H1 (cell line): Measurements from ENCODE around the gene SPTBN4. TPM values are rescaled to one million over a fixed set of nuclear protein-coding genes. Genes with fewer than 3 reads are reported as not detected.
"Not testable (repeated sequence)": the region's sequence is repeated elsewhere in the genome, so short reads cannot be mapped to it uniquely, and the experiment has no call there.

Source experiments
- CTCF ChIA-PET: fragments of 300-600 bp; sonication (Branson Sonifier 250); formaldehyde crosslinking; loops from one replicate; lab custom pipeline; 2021; ENCODE audit not compliant: partially characterized antibody; lab: Charles Lee
- POLR2A ChIA-PET: fragments of 300-600 bp; sonication (Branson Sonifier 250); formaldehyde crosslinking; loops from one replicate; lab custom pipeline; 2021; ENCODE audit warnings: inconsistent platforms; ENCODE audit not compliant: partially characterized antibody; lab: Charles Lee
- DNase-seq, 2 experiments: peaks; one replicate each; pipeline versions ENCODE4 v3.0.0 to v3.0.0-alpha.2; 2010 to 2022; ENCODE audit warnings: low spot score in 2 of 2, low read depth in 1 of 2, mixed read lengths in 1 of 2
- FAIRE-seq: peaks from 2 replicates; lab custom pipeline; 2011; peaks lifted over from hg19 to GRCh38; lab: Jason Lieb, UNC
- H2AFZ ChIP-seq: 2 replicates; pipeline ENCODE4 v1.8.1; 2012; ENCODE audit warnings: low read length, inconsistent platforms
- H2AK5ac ChIP-seq: 2 replicates; pipeline ENCODE4 v1.6.1; 2013; ENCODE audit warnings: low read depth, low read length
- H2BK120ac ChIP-seq: replicated peaks from 2 replicates; pipeline ENCODE3; 2013; ENCODE audit warnings: low read depth, low read length, inconsistent platforms
- H2BK12ac ChIP-seq: 2 replicates; pipeline ENCODE4 v1.6.1; 2013; ENCODE audit warnings: low read depth, low read length
- H2BK15ac ChIP-seq: 2 replicates; pipeline ENCODE4 v1.6.1; 2013; ENCODE audit warnings: low read length
- H2BK20ac ChIP-seq: 2 replicates; pipeline ENCODE4 v1.6.1; 2013; ENCODE audit warnings: low read length
- H2BK5ac ChIP-seq: 2 replicates; pipeline ENCODE4 v1.6.1; 2013; ENCODE audit warnings: low read depth, low read length
- H3K14ac ChIP-seq: 2 replicates; pipeline ENCODE4 v1.6.1; 2013; ENCODE audit warnings: inconsistent platforms; ENCODE audit not compliant: insufficient read length
- H3K18ac ChIP-seq: 2 replicates; pipeline ENCODE4 v1.6.1; 2013; ENCODE audit warnings: low read length; ENCODE audit errors: extremely low read depth
- H3K23ac ChIP-seq: 2 replicates; pipeline ENCODE4 v1.6.1; 2013; ENCODE audit warnings: inconsistent platforms; ENCODE audit not compliant: insufficient read length
- H3K23me2 ChIP-seq: 2 replicates; pipeline ENCODE4 v1.6.1; 2013; ENCODE audit warnings: low read depth, low read length
- H3K27ac ChIP-seq: 2 replicates; pipeline ENCODE4 v1.6.1; 2011; ENCODE audit warnings: low read depth, low read length, inconsistent platforms
- H3K27me3 ChIP-seq, 4 experiments: replicated peaks in 1 of 4; 1 replicate in 1 of 4; 2 replicates in 3 of 4; pipeline versions ENCODE4 v1.6.1 to v1.8.1; 2011 to 2013; ENCODE audit warnings: low read length in 3 of 4, mild to moderate bottlenecking in 3 of 4, inconsistent platforms in 2 of 4, mixed read lengths in 2 of 4, moderate library complexity in 1 of 4; ENCODE audit not compliant: control insufficient read depth in 3 of 4, insufficient read depth in 3 of 4; ENCODE audit errors: extremely low read depth in 1 of 4
- H3K36me3 ChIP-seq, 4 experiments: 2 replicates each; pipeline versions ENCODE4 v1.6.1 to v1.8.1; 2011 to 2013; ENCODE audit warnings: mild to moderate bottlenecking in 4 of 4, low read length in 3 of 4, moderate library complexity in 2 of 4, control low read depth in 1 of 4, inconsistent platforms in 1 of 4; ENCODE audit not compliant: insufficient read depth in 4 of 4, control insufficient read depth in 2 of 4
- H3K4ac ChIP-seq: replicated peaks from 2 replicates; pipeline ENCODE3; 2013; ENCODE audit warnings: low read length, low read depth, mixed read lengths, inconsistent platforms; ENCODE audit not compliant: insufficient read length
- H3K4me1 ChIP-seq, 4 experiments: replicated peaks in 1 of 4; 1 replicate in 1 of 4; 2 replicates in 3 of 4; pipeline versions ENCODE4 v1.6.1 to v1.8.1; 2011 to 2013; ENCODE audit warnings: low read length in 3 of 4, inconsistent platforms in 2 of 4, mixed read lengths in 1 of 4; ENCODE audit not compliant: insufficient read depth in 4 of 4, control insufficient read depth in 3 of 4
- H3K4me2 ChIP-seq, 2 experiments: 2 replicates each; pipeline versions ENCODE4 v1.6.1 to v1.8.1; 2011 to 2013; ENCODE audit warnings: low read depth in 2 of 2, low read length in 2 of 2, control low read depth in 1 of 2, inconsistent platforms in 1 of 2, mild to moderate bottlenecking in 1 of 2; ENCODE audit not compliant: insufficient read depth in 1 of 2
- H3K4me3 ChIP-seq, 4 experiments: fragments of 200-600, 300-600 bp in 1 of 4; sonication (generic), shearing (Covaris generic), sonication (Bioruptor Twin) in 1 of 4; 2 replicates each; pipeline versions ENCODE4 v1.5.1 to v1.8.1; 2011 to 2016; ENCODE audit warnings: low read length in 4 of 4, low read depth in 3 of 4, control low read depth in 2 of 4, inconsistent platforms in 2 of 4, mild to moderate bottlenecking in 2 of 4, mixed read lengths in 1 of 4, moderate library complexity in 1 of 4; ENCODE audit not compliant: insufficient read depth in 2 of 4; ENCODE audit errors: extremely low read depth in 1 of 4
- H3K56ac ChIP-seq: replicated peaks from 2 replicates; pipeline ENCODE3; 2013; ENCODE audit warnings: low read depth, mild to moderate bottlenecking, mixed read lengths, low read length, inconsistent platforms; ENCODE audit not compliant: insufficient read length
- H3K79me1 ChIP-seq: 2 replicates; pipeline ENCODE4 v1.6.1; 2013; ENCODE audit warnings: low read depth, low read length, control low read depth
- H3K79me2 ChIP-seq, 2 experiments: 2 replicates each; pipeline versions ENCODE4 v1.6.1 to v1.8.1; 2012 to 2013; ENCODE audit warnings: low read length in 2 of 2, mild to moderate bottlenecking in 2 of 2, inconsistent platforms in 1 of 2; ENCODE audit not compliant: insufficient read depth in 2 of 2, control insufficient read depth in 1 of 2
- H3K9ac ChIP-seq, 4 experiments: replicated peaks in 1 of 4; 1 replicate in 1 of 4; 2 replicates in 3 of 4; pipeline versions ENCODE4 v1.6.1 to v1.8.1; 2011 to 2013; ENCODE audit warnings: low read depth in 3 of 4, low read length in 3 of 4, control low read depth in 2 of 4, mild to moderate bottlenecking in 2 of 4, moderate library complexity in 2 of 4, inconsistent platforms in 1 of 4; ENCODE audit errors: extremely low read depth in 1 of 4
- H3K9me3 ChIP-seq, 2 experiments: 2 replicates each; pipeline versions ENCODE4 v1.6.1 to v1.8.1; 2012 to 2013; ENCODE audit warnings: mild to moderate bottlenecking in 2 of 2, moderate library complexity in 2 of 2, control low read depth in 1 of 2, inconsistent platforms in 1 of 2, low read depth in 1 of 2, low read length in 1 of 2, mixed read lengths in 1 of 2; ENCODE audit not compliant: insufficient read depth in 2 of 2
- H4K20me1 ChIP-seq, 2 experiments: replicated peaks in 1 of 2; 2 replicates each; pipeline versions ENCODE3 to v1.8.1; 2011 to 2013; ENCODE audit warnings: inconsistent platforms in 2 of 2, low read length in 2 of 2, mild to moderate bottlenecking in 1 of 2; ENCODE audit not compliant: insufficient read depth in 2 of 2, control insufficient read depth in 1 of 2
- H4K5ac ChIP-seq: 2 replicates; pipeline ENCODE4 v1.6.1; 2013; ENCODE audit warnings: low read length, low read depth, mixed read lengths, inconsistent platforms; ENCODE audit not compliant: insufficient read length
- H4K8ac ChIP-seq: 2 replicates; pipeline ENCODE4 v1.8.0; 2013; ENCODE audit warnings: mild to moderate bottlenecking, moderate library complexity, low read length, inconsistent platforms; ENCODE audit not compliant: insufficient read depth; ENCODE audit errors: extremely low read depth
- H4K91ac ChIP-seq: replicated peaks from 2 replicates; pipeline ENCODE3; 2013; ENCODE audit warnings: low read length, mixed read lengths, inconsistent platforms; ENCODE audit not compliant: insufficient read length
- whole genome bisulfite sequencing, 2 experiments: shearing (Covaris generic) in 1 of 2; methylation state at CpG; one replicate each; pipeline versions ENCODE4 v1.1.6 to v1.1.7; 2013 to 2015; ENCODE audit warnings: low lambda C conversion rate in 2 of 2, mixed read lengths in 2 of 2, inconsistent platforms in 1 of 2, low coverage in 1 of 2, missing lambda C conversion rate in 1 of 2; ENCODE audit not compliant: insufficient replicate concordance in 2 of 2, insufficient coverage in 1 of 2, insufficient read length in 1 of 2; ENCODE audit errors: extremely low coverage in 1 of 2, missing lambda C conversion rate in 1 of 2; 5-methylcytosine and 5-hydroxymethylcytosine counted together
- polyA plus RNA-seq, 7 experiments: library from polyadenylated mRNA; depleted of rRNA in 3 of 7; stranded (reverse) in 5 of 7; unstranded in 2 of 7; fragments of >200 nt in 5 of 7; fragments of 200-250 nt in 2 of 7; gene quantifications; 1 replicate in 5 of 7; 2 replicates in 1 of 7; 4 replicates in 1 of 7; pipeline versions ENCODE4 v1.2.1 to v1.2.3, GENCODE V29; 2011 to 2013; ENCODE audit warnings: missing spikeins in 2 of 7, mixed read lengths in 2 of 7
- total RNA-seq: library from RNA; stranded (reverse); fragmentation: NEBNext Ultra II Directional; extraction: Animal tissue kit (Norgen Biotek cat#: 25700); gene quantifications from 2 replicates; pipeline ENCODE4 v1.2.1, GENCODE V29; 2021

The SPTBN4 gene
- total and polyA plus RNA-seq, 2 of the 8 experiments (the other 6 are each of a cell fraction or from before 2014, with no cell fraction given) = 1.9 to 3.0 TPM

GRCh38 chr19:40546153-40546841 lies 79.5 kb downstream of the SPTBN4 start:
- POLR2A ChIA-PET = interaction anchor here (0.6 kb wide), 1 partner anchor 120 kb away, joined by 4 read pairs; no protein-coding TSS in a partner anchor

More at GRCh38 chr19:40546153-40546841, 79.5 kb downstream of the SPTBN4 start:
- H4K91ac ChIP-seq, H2AK5ac ChIP-seq, H3K4me3 ChIP-seq, H3K9ac ChIP-seq, H3K4ac ChIP-seq, H3K23ac ChIP-seq, H3K4me2 ChIP-seq, H3K4me1 ChIP-seq, H3K79me1 ChIP-seq, FAIRE-seq, H3K27ac ChIP-seq, H3K56ac ChIP-seq, H2BK120ac ChIP-seq, H2BK5ac ChIP-seq, H2AFZ ChIP-seq, H2BK12ac ChIP-seq, DNase-seq, H4K8ac ChIP-seq, H2BK20ac ChIP-seq, H3K36me3 ChIP-seq, H2BK15ac ChIP-seq, H3K9me3 ChIP-seq, H3K18ac ChIP-seq, H4K20me1 ChIP-seq, H4K5ac ChIP-seq, H3K23me2 ChIP-seq, H3K14ac ChIP-seq, H3K79me2 ChIP-seq: not testable (repeated sequence)
- WGBS, 2 experiments = 70% methylated on average over 1 of the region's 3 CpGs; no CpG with 5 or more reads in 1 of the 2 experiments
- peaks cover 0 to 13% (median 11%) of the 10 kb centered on the region in 4 experiments; a peak in 6 of 7 replicates for H3K27me3 ChIP-seq
- CTCF ChIA-PET = interaction anchor here (0.6 kb wide), 2 partner anchors 14 to 18 kb away, joined by 3 read pairs; no protein-coding TSS in a partner anchor
